ENCODE data around the gene RMND5A.

RMND5A gene

DNA sequence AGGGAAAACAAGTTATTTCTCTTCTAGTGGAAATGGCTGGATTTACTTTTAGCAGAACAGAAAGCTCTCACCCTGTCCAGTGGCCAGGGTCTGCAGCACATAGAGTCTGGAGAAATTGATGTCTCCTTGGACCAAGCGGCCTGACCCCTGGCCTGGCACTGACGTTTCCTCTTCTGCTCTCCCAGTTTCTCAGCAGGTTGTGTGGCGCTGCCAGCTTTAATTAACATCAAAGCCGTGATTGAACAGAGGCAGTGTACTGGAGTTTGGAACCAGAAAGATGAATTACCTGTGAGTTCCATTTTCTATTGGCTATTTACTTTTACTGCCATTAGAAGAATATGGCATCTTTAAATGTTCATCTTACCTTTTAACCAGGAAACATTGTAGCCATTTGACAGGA lies 49.7 kb downstream of the RMND5A start:
- no peak for DNase-seq

DNA sequence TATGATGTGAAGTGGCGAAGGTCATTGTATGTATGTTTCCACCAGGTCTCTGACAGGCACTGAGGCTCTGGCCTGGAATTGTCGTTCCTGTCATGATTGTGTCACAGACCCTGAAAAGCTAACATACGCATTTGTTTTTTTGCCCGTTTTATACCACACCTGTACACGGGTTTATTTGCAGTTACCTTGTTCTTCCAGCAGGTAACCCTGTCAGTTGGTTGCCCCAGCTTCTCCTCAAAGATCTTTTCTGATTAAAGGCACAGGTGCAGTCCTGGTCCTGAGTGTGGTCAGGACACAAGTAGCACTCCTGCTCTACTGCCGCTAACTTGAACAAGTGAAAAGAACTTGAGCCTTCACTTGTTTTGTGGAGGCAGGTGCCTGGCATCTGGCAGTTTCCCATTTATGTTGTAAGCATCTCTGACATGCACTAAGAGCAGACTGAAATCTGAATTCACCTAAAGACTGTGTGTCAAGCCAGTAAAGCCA lies 50.8 kb downstream of the RMND5A start:
- no peak for DNase-seq

- DNase-seq = no peak
These were observed 52.5 kb downstream of the RMND5A start for GRCh38 chr2:86772611-86773010.

- DNase-seq = no peak
These were observed 54.8 kb downstream of the RMND5A start for GRCh38 chr2:86774862-86775261.

DNA sequence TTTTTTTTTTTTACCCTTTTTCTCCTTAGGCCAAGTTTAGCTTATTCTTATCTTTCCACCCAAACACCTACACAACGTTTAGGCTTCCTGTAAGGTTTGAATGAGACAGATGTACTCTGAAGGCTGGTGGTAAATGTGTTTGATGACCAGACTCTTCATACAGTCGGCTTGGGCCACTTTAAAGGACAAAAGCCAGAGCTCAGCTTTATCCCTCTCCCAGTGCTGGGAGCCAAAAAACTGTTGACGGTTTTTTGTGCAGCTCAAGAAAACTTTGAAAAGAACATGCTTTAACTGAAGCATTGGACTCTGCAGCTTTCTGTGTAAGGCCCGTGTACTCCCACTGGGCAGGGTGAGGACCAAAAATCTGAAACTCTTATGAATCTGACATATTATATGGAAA lies 55.2 kb downstream of the RMND5A start:
- no peak for DNase-seq

DNA sequence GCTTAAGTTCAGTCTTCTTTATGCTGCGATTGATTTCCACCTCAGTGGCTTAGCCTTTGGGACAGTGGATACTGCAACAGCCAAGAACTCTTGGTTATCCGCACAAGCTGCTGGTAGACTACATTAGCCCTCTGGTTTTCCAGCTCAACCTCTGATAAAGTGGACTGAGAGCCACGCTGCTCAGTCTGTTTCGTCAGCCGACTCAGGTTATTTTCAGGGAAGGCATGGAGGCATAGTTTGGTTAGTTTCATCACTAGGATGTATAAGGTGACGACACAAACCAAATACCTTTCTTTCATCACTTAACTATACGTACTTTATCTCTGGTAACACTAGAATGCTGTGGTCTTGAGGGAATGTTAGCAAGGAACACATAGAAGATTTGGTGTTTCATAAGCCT lies 56.4 kb downstream of the RMND5A start:
- DNase-seq = no peak

DNA sequence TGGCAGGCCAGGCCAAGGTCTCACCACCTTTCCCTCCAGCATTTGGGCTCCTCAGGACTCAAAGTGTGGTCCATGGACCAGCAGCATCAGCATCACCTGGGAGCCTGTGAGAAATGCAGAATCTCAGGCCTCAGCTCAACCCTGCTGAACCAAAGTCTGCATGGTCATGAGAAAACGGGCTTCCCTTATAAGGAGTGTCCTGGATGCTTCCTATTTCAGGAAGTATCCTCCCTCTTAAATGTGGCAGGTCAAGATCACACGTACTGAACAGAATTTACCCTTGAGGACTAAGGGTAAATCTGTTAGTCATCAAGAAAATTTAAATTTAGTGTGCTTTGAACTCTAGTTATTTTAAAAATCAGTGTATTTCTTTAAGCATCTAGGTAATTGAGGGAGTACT lies 58.9 kb downstream of the RMND5A start:
- DNase-seq = no peak

DNA sequence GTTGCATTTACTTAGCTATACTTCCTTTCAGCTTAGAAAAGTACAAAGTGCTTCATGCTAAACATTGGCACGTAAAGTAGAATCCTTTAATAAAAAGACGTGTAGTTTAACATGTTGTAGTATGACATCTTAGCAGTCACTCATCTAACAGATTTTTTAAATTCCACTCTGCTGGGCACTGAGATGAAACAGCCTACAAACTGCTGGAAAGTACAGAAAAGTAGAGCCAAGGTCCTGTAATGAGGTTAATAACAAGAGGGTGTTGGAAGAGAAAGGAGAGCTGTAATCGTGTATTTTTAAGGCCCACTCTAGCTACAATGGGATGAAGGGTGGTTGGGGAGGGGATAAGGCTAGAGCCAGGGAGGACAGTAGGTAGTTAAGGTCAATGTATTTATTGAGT lies 59.9 kb downstream of the RMND5A start:
- DNase-seq = no peak

GRCh38 chr2:86781363-86781762 lies 61.3 kb downstream of the RMND5A start:
- DNase-seq = no peak

DNA sequence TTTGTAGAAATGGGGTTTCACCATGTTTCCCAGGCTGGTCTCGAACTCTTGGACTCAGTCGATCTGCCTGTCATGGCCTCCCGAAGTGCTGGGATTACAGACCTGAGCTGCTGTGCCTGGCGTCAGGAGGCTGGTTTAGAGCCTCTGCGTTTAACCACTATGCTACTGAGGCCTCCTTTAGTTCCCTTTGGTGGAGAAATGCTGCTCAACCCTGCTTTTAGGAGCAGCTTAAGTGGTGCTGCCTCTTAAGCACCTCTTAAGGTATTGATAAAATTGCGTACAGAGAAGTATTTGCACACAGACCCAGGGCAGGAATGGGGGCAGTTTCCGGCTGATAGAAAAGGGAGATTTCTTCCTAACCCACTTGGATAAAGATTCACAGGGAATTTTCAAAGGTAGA lies 62.7 kb downstream of the RMND5A start:
- no peak for DNase-seq

DNA sequence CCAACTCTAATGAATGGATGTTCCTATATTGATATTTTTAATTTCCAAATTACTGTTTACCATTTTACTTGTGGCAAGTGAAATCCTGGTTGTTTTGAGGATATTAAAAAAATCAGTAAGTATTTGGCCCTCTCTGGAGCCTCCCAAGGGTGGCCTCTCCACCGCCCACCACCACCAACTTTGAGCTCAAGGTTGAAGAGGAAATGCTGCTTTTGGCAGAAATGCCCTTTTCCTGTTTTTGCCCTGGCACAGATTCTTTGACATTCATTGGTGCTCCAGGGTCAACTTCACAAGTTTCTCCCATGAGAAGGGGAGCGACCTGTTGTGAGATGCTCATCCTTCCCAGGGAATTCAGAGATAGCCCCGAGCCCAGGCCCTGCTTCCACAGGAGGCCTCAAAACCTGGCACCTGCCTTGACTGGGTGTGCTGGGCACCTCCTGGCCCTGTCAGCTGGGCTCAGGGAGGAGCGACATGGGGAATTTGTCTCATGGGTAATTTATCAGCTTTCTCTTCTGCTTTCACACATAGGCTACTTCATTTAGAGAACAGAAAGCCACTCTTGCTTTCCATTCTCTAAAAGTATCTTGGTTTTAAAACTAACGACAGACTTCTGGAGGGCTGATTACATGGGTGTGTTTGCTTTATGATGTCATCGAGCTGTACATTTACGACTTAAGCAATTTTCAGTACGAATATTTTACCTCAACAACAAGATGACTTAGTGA lies 63.7 kb downstream of the RMND5A start:
- DNase-seq = no peak

DNA sequence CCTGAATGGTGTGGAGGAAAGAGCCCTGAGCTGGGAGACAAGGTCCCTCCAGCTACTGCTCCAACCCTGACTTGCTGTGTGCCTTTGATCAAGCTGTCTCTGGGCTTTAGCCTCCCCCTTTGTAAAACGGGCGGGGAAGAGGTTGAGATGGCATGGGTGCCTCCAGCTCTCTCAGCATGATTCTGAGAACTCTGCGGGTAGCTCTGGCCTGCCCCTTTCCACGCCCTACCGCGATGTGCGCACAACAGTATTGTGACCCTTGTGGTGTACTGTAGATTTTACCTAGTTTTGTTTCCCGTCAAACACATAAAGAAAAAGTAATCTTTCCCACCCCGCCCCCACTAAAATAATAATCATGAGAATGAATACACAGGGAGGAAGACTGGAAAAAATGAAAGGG lies 65.4 kb downstream of the RMND5A start:
- DNase-seq = peak; percentile 80

GRCh38 chr2:86786001-86786536 lies 66.0 kb downstream of the RMND5A start:
- DNase-seq = peak; percentile 78

DNA sequence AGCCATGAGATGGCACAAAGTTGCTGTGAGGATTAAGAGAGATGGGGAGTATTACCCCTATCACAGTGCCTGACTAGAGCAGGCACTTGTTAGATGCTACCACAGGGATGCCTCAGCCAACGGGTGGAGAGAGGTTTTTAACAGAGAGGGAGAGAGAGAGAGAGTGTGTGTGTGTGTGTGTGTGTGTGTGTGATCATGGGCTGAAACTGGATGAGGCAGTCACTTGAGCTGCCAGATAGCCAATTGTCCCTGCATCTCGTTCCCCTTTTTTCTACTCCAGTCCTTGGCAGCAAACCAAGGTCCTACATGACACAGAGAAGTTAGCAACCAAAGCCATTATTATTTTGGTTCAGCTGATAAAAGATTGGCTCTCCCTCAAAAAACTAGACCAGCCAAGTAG lies 67.6 kb downstream of the RMND5A start:
- DNase-seq = peak; percentile 37

DNA sequence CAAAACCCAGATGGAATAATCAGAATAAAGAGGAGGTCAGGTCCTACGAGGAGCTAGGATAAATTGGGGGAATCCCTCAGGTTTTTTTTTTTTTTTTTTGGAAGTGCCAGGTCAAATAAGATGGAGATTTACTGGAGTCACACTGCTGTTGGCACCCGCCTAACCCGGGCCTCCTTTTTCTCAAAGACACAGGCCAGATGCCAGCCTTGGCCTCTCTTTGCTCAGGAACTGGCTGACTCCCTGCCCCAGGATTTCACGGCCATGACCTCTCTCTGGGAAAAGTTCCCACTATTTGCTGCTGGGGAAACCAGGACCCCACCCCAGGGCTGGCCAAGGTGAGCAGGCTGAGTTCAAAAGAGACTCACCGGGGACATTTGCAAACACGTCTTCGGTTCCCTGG lies 68.1 kb downstream of the RMND5A start:
- no peak for DNase-seq

GRCh38 chr2:86788881-86789686 lies 69.0 kb downstream of the RMND5A start:
- DNase-seq = no peak

DNA sequence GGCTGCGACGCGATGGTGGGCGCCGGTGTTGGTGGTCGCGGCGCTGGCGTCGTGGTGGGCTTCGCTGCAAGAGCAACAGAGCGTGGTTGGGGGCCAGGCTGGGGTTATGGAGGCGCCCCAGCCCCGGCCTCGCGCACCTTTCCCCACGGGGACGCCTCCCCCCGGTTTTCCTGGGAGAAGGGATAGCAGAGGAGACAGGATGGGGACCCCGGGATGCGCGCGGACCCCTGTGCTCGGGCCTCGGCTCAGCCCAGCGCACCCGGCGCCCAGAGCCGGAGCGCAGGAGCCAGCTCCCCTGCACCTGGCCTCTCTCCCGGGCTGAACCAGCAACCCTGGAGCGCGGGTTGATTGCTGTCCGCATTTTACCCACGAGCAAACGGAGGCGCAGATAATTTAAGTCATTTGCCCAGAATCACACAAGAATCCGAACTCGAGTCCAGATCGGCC lies 69.6 kb downstream of the RMND5A start:
- no peak for DNase-seq

DNA sequence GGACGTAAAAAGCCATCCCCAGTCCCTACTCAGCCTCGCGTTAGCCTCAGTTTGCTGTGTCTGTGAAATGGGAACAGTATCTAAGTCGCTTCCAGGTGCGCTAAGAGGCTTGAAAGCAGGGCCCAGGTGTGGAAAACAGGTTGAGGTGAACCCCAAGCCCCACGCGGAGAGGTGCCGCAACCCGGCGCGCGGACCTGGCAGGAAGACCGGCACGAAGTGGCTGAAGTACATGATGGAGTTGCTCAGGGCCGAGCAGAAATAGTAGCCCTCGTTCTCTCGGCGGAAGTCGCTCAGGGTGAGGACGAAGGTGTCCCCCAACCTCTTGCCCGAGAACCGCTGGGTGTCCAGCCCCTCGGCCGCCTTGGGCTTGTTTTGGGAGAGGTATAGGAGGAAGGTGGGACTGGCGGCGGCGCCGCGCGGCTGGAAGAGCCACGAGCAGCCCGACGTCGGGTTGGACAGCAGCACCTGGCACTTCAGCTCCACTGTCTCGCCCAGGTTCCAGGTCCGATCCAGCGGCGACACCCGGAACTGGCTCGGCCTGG lies 70.1 kb downstream of the RMND5A start:
- no peak for DNase-seq

- DNase-seq = peak; percentile 64
These were observed 70.8 kb downstream of the RMND5A start, which contains the start of gene CD8A for GRCh38 chr2:86790676-86791572. CD8A (minus strand) TSS chr2:86790913; CDS start chr2:86790825, 88 bp downstream.

DNA sequence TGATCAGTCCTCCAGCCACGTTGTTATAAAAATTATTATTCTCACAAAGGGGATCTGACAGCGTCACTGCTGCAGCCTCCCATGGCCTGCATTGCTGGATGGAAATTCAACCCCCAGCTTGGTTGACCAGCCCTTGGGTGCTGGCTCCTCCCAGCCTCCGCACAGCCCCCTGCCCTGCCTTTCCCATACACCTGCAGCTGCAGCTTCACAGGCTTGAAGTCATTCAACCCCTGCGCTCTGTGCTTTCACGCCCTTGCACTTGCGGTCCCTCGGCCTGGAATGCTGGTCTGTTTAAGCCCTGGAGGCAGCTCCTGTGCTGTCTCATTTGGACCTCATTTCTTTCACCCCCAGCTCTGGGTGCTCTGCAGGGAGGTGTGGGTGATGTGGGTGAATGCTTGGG lies 71.5 kb downstream of the RMND5A start:
- no peak for DNase-seq

DNA sequence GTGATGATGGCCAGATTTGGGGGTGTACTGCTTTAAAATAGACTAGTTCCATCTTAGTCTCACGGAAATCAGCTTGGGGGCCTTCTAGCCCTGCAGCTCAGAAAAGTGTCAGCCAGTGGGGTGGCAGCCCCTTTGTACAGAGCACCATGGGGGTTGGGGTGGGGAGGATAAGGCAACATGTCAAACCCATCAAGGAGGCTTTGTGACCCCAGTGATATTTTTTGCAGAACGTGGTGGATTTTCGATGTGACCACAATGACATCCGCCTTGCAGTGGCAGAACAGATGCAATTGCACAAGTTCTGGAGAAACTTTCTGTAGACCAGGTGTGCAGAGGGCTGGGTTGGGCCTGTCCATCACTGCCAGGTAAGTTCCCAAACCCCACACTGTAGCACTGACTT lies 73.7 kb downstream of the RMND5A start:
- DNase-seq = no peak

DNA sequence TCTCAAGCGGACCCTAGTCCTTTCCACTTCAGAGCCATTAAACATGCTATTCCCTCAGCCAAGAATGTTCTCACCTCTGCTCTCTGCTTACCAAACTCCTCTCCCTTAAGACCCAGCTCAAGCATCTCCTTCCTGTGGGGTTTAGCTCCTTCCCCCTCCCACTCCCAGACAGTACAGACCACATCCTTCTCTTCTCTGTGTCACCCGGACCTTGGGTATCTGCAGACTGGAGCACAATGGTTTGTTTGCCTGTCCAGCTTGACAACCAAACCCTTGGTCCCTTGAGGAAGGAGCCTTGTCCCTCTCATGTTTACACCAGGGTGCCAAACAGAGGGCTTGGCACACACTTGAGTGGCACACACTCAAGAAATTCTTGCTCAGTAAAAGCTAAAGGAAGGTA lies 74.8 kb downstream of the RMND5A start:
- no peak for DNase-seq

Data from CD4-positive, alpha-beta T cell treated with Interleukin-15 for 1 hour (primary cell).